Inflammatory macrophage treated with lipopolysaccharide for 1 hour (primary cell): ENCODE measurements around the gene LLGL2.

Source experiments
- DNase-seq, 2 donors: peaks; one replicate each; pipeline ENCODE4 v3.0.0-alpha.2; 2020 to 2022

LLGL2 gene

GRCh38 chr17:75552425-75553294 is 27.2 kb downstream of the LLGL2 start:
- no peak for DNase-seq

GRCh38 chr17:75553295-75554110 is 28.0 kb downstream of the LLGL2 start:
- DNase-seq = no peak

- DNase-seq = no peak
Observed at GRCh38 chr17:75555679-75556153, 30.2 kb downstream of the LLGL2 start.

GRCh38 chr17:75557075-75557851 is 31.8 kb downstream of the LLGL2 start:
- no peak for DNase-seq

- DNase-seq = no peak
Observed at GRCh38 chr17:75557852-75558665, 32.6 kb downstream of the LLGL2 start.

- DNase-seq = no peak
Observed at GRCh38 chr17:75558666-75559530, 33.4 kb downstream of the LLGL2 start.

GRCh38 chr17:75559958-75560533 is 34.5 kb downstream of the LLGL2 start:
- DNase-seq = no peak

- no peak for DNase-seq
Observed at GRCh38 chr17:75561927-75562603, 36.6 kb downstream of the LLGL2 start.

- no peak for DNase-seq
Observed at GRCh38 chr17:75563063-75563758, 37.7 kb downstream of the LLGL2 start.

- DNase-seq = no peak
Observed at GRCh38 chr17:75564195-75564594, 38.7 kb downstream of the LLGL2 start.

- DNase-seq = no peak
Observed at GRCh38 chr17:75565066-75565465, 39.6 kb downstream of the LLGL2 start.

- no peak for DNase-seq
Observed at GRCh38 chr17:75565618-75566017, 40.1 kb downstream of the LLGL2 start.

GRCh38 chr17:75566416-75566815 is 40.9 kb downstream of the LLGL2 start:
- DNase-seq = no peak

- no peak for DNase-seq
Observed at GRCh38 chr17:75566834-75567233, 41.3 kb downstream of the LLGL2 start.

GRCh38 chr17:75568412-75569255 is 43.1 kb downstream of the LLGL2 start:
- DNase-seq = no peak

GRCh38 chr17:75570034-75570676 is 44.7 kb downstream of the LLGL2 start:
- no peak for DNase-seq

GRCh38 chr17:75570772-75571171 is 45.3 kb downstream of the LLGL2 start:
- DNase-seq = no peak
